ENCODE measurements around the gene TRIOBP. TPM values are rescaled to one million over a fixed set of nuclear protein-coding genes. Genes with fewer than 3 reads are reported as not detected.

TRIOBP gene
- total and polyA plus RNA-seq, 2 donors from 2014 or later = 32.1 to 125 TPM

GRCh38 chr22:37784829-37785495 is 88.1 kb downstream of the TRIOBP start:
- no peak for TF ChIP-seq CTCF (IDR thresholded peaks at IDR 0.05; ENCODE audit: borderline replicate concordance, extremely low read depth, insufficient read depth)
- no peak overlapping the region for H3K4me3 ChIP-seq (ENCODE audit: low read length in 3 of 3)
- no peaks in the 10 kb centered on the region for H3K36me3 ChIP-seq (ENCODE audit: control insufficient read depth in 2 of 3, insufficient read depth in 3 of 3, low read length in 3 of 3)
- no peaks in the 10 kb centered on the region for H3K9me3 ChIP-seq (ENCODE audit: control insufficient read depth in 2 of 3, insufficient read depth in 1 of 3, low read length in 3 of 3)
- FAIRE-seq (no peak), DNase-seq (peak in 1 of 5 donors; percentile 88)
- peaks cover 0 to 7% (median 0%) of the 10 kb centered on the region in 3 donors for H3K4me1 ChIP-seq (ENCODE audit: control insufficient read depth in 2 of 3, insufficient read depth in 2 of 3, low read depth in 1 of 3, low read length in 3 of 3)
- intact Hi-C loops (cut with DNase I) = no loop called here
- no peak overlapping the region for H3K27ac ChIP-seq (ENCODE audit: low read depth in 2 of 2, low read length in 2 of 2)
- H3K27me3 ChIP-seq (ENCODE audit: control insufficient read depth, insufficient read depth, low read length) = no peaks in the 10 kb centered on the region
- no peak overlapping the region for H3K9ac ChIP-seq (ENCODE audit: low read length in 3 of 3)

GRCh38 chr22:37790234-37790633 is 93.4 kb downstream of the TRIOBP start:
- intact Hi-C loops (cut with DNase I) = loop anchor here (10.0 kb wide), 1 partner anchor 145 kb away; no protein-coding TSS in a partner anchor
- FAIRE-seq = no peak

GRCh38 chr22:37792494-37792893 is 95.6 kb downstream of the TRIOBP start:
- H3K27ac ChIP-seq (ENCODE audit: low read depth in 2 of 2, low read length in 2 of 2) = no peak overlapping the region
- no peaks in the 10 kb centered on the region for H3K9me3 ChIP-seq (ENCODE audit: control insufficient read depth in 2 of 3, insufficient read depth in 1 of 3, low read length in 3 of 3)
- peaks cover 0 to 3% (median 0%) of the 10 kb centered on the region in 3 donors for H3K4me1 ChIP-seq (ENCODE audit: control insufficient read depth in 2 of 3, insufficient read depth in 2 of 3, low read depth in 1 of 3, low read length in 3 of 3)
- no peak for FAIRE-seq
- intact Hi-C loops (cut with DNase I) = loop anchor here (10.0 kb wide), 1 partner anchor 148 kb away; no protein-coding TSS in a partner anchor
- H3K4me3 ChIP-seq (ENCODE audit: low read length in 3 of 3) = no peak overlapping the region
- no peaks in the 10 kb centered on the region for H3K27me3 ChIP-seq (ENCODE audit: control insufficient read depth, insufficient read depth, low read length)
- no peaks in the 10 kb centered on the region for H3K36me3 ChIP-seq (ENCODE audit: control insufficient read depth in 2 of 3, insufficient read depth in 3 of 3, low read length in 3 of 3)
- H3K9ac ChIP-seq (ENCODE audit: low read length in 3 of 3) = no peak overlapping the region
- no peak for DNase-seq
- TF ChIP-seq CTCF (IDR thresholded peaks at IDR 0.05; ENCODE audit: borderline replicate concordance, extremely low read depth, insufficient read depth) = no peak

More at GRCh38 chr22:37790234-37790633, 93.4 kb downstream of the TRIOBP start:
- no peak overlapping the region for H3K4me3 ChIP-seq (ENCODE audit: low read length in 3 of 3)
- no peak for DNase-seq
- no peak overlapping the region for H3K27ac ChIP-seq (ENCODE audit: low read depth in 2 of 2, low read length in 2 of 2)
- H3K27me3 ChIP-seq (ENCODE audit: control insufficient read depth, insufficient read depth, low read length) = no peaks in the 10 kb centered on the region
- H3K9ac ChIP-seq (ENCODE audit: low read length in 3 of 3) = no peak overlapping the region
- no peak for TF ChIP-seq CTCF (IDR thresholded peaks at IDR 0.05; ENCODE audit: borderline replicate concordance, extremely low read depth, insufficient read depth)
- no peaks in the 10 kb centered on the region for H3K36me3 ChIP-seq (ENCODE audit: control insufficient read depth in 2 of 3, insufficient read depth in 3 of 3, low read length in 3 of 3)
- no peaks in the 10 kb centered on the region for H3K9me3 ChIP-seq (ENCODE audit: control insufficient read depth in 2 of 3, insufficient read depth in 1 of 3, low read length in 3 of 3)
- peaks cover 0 to 3% (median 0%) of the 10 kb centered on the region in 3 donors for H3K4me1 ChIP-seq (ENCODE audit: control insufficient read depth in 2 of 3, insufficient read depth in 2 of 3, low read depth in 1 of 3, low read length in 3 of 3)

Data from kidney (tissue), 14 donors.